Fibroblast of skin of right biceps (primary cell): ENCODE measurements around the gene PTPRN2.

Experiments used
- DNase-seq: peaks from one replicate; pipeline ENCODE4 v3.0.0-alpha.2; 2013

The PTPRN2 gene

GRCh38 chr7:158120716-158121115, 466.9 kb downstream of the PTPRN2 start:
- DNase-seq = no peak

- DNase-seq = no peak
Measured at GRCh38 chr7:158120316-158120715, 467.3 kb downstream of the PTPRN2 start.

- DNase-seq = no peak
Measured at GRCh38 chr7:158117341-158118222, 470.0 kb downstream of the PTPRN2 start.

- DNase-seq = no peak
Measured at GRCh38 chr7:158116235-158116634, 471.4 kb downstream of the PTPRN2 start.

- no peak for DNase-seq
Measured at GRCh38 chr7:158114056-158114850, 473.4 kb downstream of the PTPRN2 start.

GRCh38 chr7:158113321-158114025, 474.1 kb downstream of the PTPRN2 start:
- no peak for DNase-seq

GRCh38 chr7:158112571-158113320, 474.9 kb downstream of the PTPRN2 start:
- no peak for DNase-seq

- DNase-seq = no peak
Measured at GRCh38 chr7:158111906-158112570, 475.6 kb downstream of the PTPRN2 start.

- DNase-seq = no peak
Measured at GRCh38 chr7:158111049-158111751, 476.4 kb downstream of the PTPRN2 start.

GRCh38 chr7:158110661-158111048, 477.0 kb downstream of the PTPRN2 start:
- DNase-seq = no peak

GRCh38 chr7:158110034-158110590, 477.5 kb downstream of the PTPRN2 start:
- DNase-seq = no peak

GRCh38 chr7:158109364-158110033, 478.1 kb downstream of the PTPRN2 start:
- no peak for DNase-seq

- DNase-seq = no peak
Measured at GRCh38 chr7:158108646-158109293, 478.9 kb downstream of the PTPRN2 start.

GRCh38 chr7:158107806-158108205, 479.8 kb downstream of the PTPRN2 start:
- DNase-seq = no peak

- DNase-seq = no peak
Measured at GRCh38 chr7:158106272-158106671, 481.4 kb downstream of the PTPRN2 start.

- DNase-seq = no peak
Measured at GRCh38 chr7:158103378-158103777, 484.2 kb downstream of the PTPRN2 start.

- no peak for DNase-seq
Measured at GRCh38 chr7:158102897-158103296, 484.7 kb downstream of the PTPRN2 start.

GRCh38 chr7:158101821-158102450, 485.7 kb downstream of the PTPRN2 start:
- no peak for DNase-seq
